ENCODE results near the gene EEFSEC.

DNA sequence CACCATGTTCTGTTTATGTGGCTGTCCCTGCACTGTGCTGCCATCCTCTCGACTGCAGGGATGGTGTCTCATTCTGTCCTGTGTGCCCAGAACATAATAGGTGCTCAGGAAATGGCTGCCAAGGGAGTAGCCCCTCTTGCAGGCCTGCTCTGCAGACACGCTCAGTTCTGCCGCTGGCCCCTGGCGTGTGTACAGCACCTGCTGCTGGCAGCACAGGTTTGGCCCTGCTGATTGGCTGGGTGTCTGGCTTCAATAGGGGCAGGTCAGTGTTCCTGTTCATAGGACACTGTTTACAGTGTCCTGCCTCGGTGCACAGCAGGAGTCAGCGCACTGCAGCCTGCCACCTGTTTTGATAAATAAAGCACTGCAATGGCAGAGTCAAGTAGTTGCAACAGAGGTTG, 166.5 kb downstream of the EEFSEC start:
- TF ChIP-seq, protein P1, sequence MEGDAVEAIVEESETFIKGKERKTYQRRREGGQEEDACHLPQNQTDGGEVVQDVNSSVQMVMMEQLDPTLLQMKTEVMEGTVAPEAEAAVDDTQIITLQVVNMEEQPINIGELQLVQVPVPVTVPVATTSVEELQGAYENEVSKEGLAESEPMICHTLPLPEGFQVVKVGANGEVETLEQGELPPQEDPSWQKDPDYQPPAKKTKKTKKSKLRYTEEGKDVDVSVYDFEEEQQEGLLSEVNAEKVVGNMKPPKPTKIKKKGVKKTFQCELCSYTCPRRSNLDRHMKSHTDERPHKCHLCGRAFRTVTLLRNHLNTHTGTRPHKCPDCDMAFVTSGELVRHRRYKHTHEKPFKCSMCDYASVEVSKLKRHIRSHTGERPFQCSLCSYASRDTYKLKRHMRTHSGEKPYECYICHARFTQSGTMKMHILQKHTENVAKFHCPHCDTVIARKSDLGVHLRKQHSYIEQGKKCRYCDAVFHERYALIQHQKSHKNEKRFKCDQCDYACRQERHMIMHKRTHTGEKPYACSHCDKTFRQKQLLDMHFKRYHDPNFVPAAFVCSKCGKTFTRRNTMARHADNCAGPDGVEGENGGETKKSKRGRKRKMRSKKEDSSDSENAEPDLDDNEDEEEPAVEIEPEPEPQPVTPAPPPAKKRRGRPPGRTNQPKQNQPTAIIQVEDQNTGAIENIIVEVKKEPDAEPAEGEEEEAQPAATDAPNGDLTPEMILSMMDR (conservative IDR thresholded peaks at IDR 0.05): no peak
- TF ChIP-seq EZH2 (IDR thresholded peaks at IDR 0.05; ENCODE audit: low read depth): no peak
